Neuronal stem cell (in vitro differentiated cells): ENCODE measurements around the gene SFTA2. TPM values are rescaled to one million over a fixed set of nuclear protein-coding genes. Genes with fewer than 3 reads are reported as not detected.

ENCODE experiments used
- DNase-seq: peaks from one replicate; pipeline ENCODE4 v3.0.0-alpha.2; 2013; ENCODE audit warnings: low spot score
- H2AFZ ChIP-seq: one replicate; pipeline ENCODE4 v1.6.1; 2013; ENCODE audit warnings: mild to moderate bottlenecking, low read length, inconsistent platforms
- H2AK5ac ChIP-seq: 2 replicates; pipeline ENCODE4 v1.6.1; 2013; ENCODE audit warnings: low read depth, mild to moderate bottlenecking, inconsistent platforms, low read length, moderate library complexity, mixed read lengths
- H2BK120ac ChIP-seq: 2 replicates; pipeline ENCODE4 v1.6.1; 2013; ENCODE audit warnings: low read depth, mild to moderate bottlenecking, inconsistent platforms, low read length, moderate library complexity, mixed read lengths
- H2BK12ac ChIP-seq: one replicate; pipeline ENCODE4 v1.6.1; 2013; ENCODE audit warnings: low read length, inconsistent platforms
- H2BK15ac ChIP-seq: 2 replicates; pipeline ENCODE4 v1.6.1; 2013; ENCODE audit warnings: mild to moderate bottlenecking, low read length, inconsistent platforms, mixed read lengths
- H2BK5ac ChIP-seq: one replicate; pipeline ENCODE4 v1.6.1; 2013; ENCODE audit warnings: inconsistent platforms, mild to moderate bottlenecking, low read length, moderate library complexity
- H3K14ac ChIP-seq: one replicate; pipeline ENCODE4 v1.6.1; 2013; ENCODE audit warnings: low read length, inconsistent platforms
- H3K18ac ChIP-seq: 2 replicates; pipeline ENCODE4 v1.6.1; 2013; ENCODE audit warnings: low read length, inconsistent platforms
- H3K23ac ChIP-seq: 2 replicates; pipeline ENCODE4 v1.6.1; 2013; ENCODE audit warnings: low read depth, mild to moderate bottlenecking, mixed read lengths, low read length, inconsistent platforms; ENCODE audit not compliant: poor library complexity
- H3K27ac ChIP-seq: replicated peaks from 3 replicates; pipeline ENCODE4 v1.5.1; 2013; ENCODE audit warnings: low read length, inconsistent platforms
- H3K27me3 ChIP-seq, 3 experiments: 2 replicates each; pipeline ENCODE4 v1.6.1; 2013; ENCODE audit warnings: low read length in 3 of 3, mild to moderate bottlenecking in 2 of 3, inconsistent platforms in 1 of 3, low read depth in 1 of 3, mixed read lengths in 1 of 3, moderate library complexity in 1 of 3; ENCODE audit not compliant: control insufficient read depth in 3 of 3, insufficient read depth in 3 of 3
- H3K36me3 ChIP-seq, 2 donors: replicated peaks in 1 of 2; 2 replicates each; pipeline ENCODE4 v1.6.1; 2013; ENCODE audit warnings: low read length in 2 of 2; ENCODE audit not compliant: control insufficient read depth in 2 of 2, insufficient read depth in 2 of 2
- H3K4ac ChIP-seq: 2 replicates; pipeline ENCODE4 v1.6.1; 2013; ENCODE audit warnings: inconsistent platforms, mild to moderate bottlenecking, low read length, moderate library complexity
- H3K4me1 ChIP-seq, 2 donors: 1 replicate in 1 of 2; 2 replicates in 1 of 2; pipeline ENCODE4 v1.6.1; 2013; ENCODE audit warnings: low read length in 2 of 2, low read depth in 1 of 2; ENCODE audit not compliant: control insufficient read depth in 2 of 2, insufficient read depth in 1 of 2
- H3K4me2 ChIP-seq: one replicate; pipeline ENCODE4 v1.6.1; 2013; ENCODE audit warnings: mild to moderate bottlenecking, low read length, inconsistent platforms; ENCODE audit not compliant: insufficient read depth, poor library complexity, severe bottlenecking
- H3K4me3 ChIP-seq, 2 donors: 2 replicates each; pipeline ENCODE4 v1.5.1; 2013; ENCODE audit warnings: low read length in 2 of 2, mild to moderate bottlenecking in 2 of 2, inconsistent platforms in 1 of 2, moderate library complexity in 1 of 2
- H3K79me1 ChIP-seq: one replicate; pipeline ENCODE4 v1.6.1; 2013; ENCODE audit warnings: low read depth, mild to moderate bottlenecking, inconsistent platforms, low read length, moderate library complexity
- H3K9ac ChIP-seq: one replicate; pipeline ENCODE4 v1.6.1; 2013; ENCODE audit warnings: mild to moderate bottlenecking, low read depth, low read length, inconsistent platforms; ENCODE audit not compliant: poor library complexity
- H3K9me3 ChIP-seq, 2 donors: replicated peaks in 1 of 2; 2 replicates each; pipeline versions ENCODE3 to v1.6.1; 2013; ENCODE audit warnings: low read length in 2 of 2, mild to moderate bottlenecking in 2 of 2, inconsistent platforms in 1 of 2, low read depth in 1 of 2, mixed read lengths in 1 of 2, moderate library complexity in 1 of 2; ENCODE audit not compliant: control insufficient read depth in 2 of 2, insufficient read depth in 1 of 2
- H4K8ac ChIP-seq: one replicate; pipeline ENCODE4 v1.6.1; 2013; ENCODE audit warnings: low read depth, mild to moderate bottlenecking, inconsistent platforms, low read length, moderate library complexity
- H4K91ac ChIP-seq: one replicate; pipeline ENCODE4 v1.6.1; 2013; ENCODE audit warnings: low read length, low read depth, mild to moderate bottlenecking, inconsistent platforms; ENCODE audit not compliant: poor library complexity
- WGBS, 2 donors: extraction: QIAGEN DNeasy Blood & Tissue Kit; methylation state at CpG; one replicate each; pipeline ENCODE4 v1.1.7; 2013; ENCODE audit warnings: missing lambda C conversion rate in 2 of 2, mixed read lengths in 1 of 2; ENCODE audit not compliant: insufficient read length in 2 of 2, insufficient replicate concordance in 1 of 2; ENCODE audit errors: extremely low coverage in 2 of 2; 5-methylcytosine and 5-hydroxymethylcytosine counted together
- polyA plus RNA-seq, 2 experiments: library from polyadenylated mRNA; stranded (reverse); fragments of 200-250 nt; gene quantifications; one replicate each; pipeline ENCODE4 v1.2.3, GENCODE V29; 2013

The SFTA2 gene
- polyA plus RNA-seq (2013, experiment 1 of 2): not detected
- polyA plus RNA-seq (2013, experiment 2 of 2): not detected

DNA sequence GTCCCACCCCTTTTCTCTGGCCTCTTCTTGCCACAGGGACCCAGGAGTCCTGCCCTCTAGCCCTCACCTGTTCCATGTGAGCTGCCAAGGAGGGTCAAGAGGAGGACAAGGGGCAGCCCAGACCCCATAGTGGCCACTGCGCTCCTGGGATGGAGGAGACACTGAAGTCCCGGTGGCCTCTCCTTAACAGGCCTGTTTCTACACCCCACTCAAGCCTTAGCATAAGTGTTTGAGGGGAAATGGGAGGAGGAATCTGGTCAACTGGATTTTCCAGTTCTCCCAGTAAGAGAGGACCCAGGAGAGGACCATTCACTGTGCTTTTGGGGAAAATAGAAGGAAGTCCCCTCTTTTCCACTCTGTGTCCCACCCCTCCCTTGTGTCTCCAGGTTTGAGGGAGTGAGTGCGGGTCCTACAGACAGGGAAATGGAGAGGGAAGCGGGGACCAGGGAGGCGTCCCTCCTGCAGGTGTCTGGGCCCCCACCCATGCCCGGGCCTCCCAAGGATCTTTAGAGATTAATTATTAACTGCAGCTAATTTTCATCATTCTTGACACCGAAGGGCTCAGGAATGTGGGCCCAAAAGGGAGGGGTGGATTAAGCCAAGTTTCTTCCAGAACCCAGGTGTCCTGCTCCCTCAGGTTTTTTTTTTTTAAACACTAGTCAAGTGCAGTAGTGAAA, at the start of gene SFTA2:
SFTA2 (minus strand) TSS at position 202 of the 677 bp plus-strand sequence; CDS start at position 128, 74 bp downstream.
- WGBS, 2 donors: no CpG with 5 or more reads among the region's 7 CpGs
- peak within 1 kb of the TSS; percentile 26 for H3K9ac ChIP-seq
- H2BK5ac ChIP-seq: no peak within 1 kb of the TSS
- no peak within 1 kb of the TSS for H2BK120ac ChIP-seq
- H3K23ac ChIP-seq: no peak within 1 kb of the TSS
- no peak within 1 kb of the TSS for H3K4ac ChIP-seq
- peaks cover 0 to 6% of the 10 kb centered on the region in 2 donors for H3K4me1 ChIP-seq
- H3K4me2 ChIP-seq: no peak within 1 kb of the TSS
- no peak within 1 kb of the TSS for H2BK12ac ChIP-seq
- H3K27ac ChIP-seq: no peak within 1 kb of the TSS
- H3K14ac ChIP-seq: no peak within 1 kb of the TSS
- peaks cover 0 to 27% (median 0%) of the 10 kb centered on the region in 3 experiments for H3K27me3 ChIP-seq
- peaks cover 4 to 13% of the 10 kb centered on the region in 2 donors for H3K9me3 ChIP-seq
- peak within 1 kb of the TSS; percentile 10 for H2BK15ac ChIP-seq
- peaks cover 2 to 8% of the 10 kb centered on the region in 2 donors for H3K36me3 ChIP-seq
- no peaks in the 10 kb centered on the region for H3K79me1 ChIP-seq
- H4K91ac ChIP-seq: no peak within 1 kb of the TSS
- H2AFZ ChIP-seq: peak within 1 kb of the TSS; percentile 15
- no peak within 1 kb of the TSS for H4K8ac ChIP-seq
- H2AK5ac ChIP-seq: peak within 1 kb of the TSS; percentile 24
- no peak within 1 kb of the TSS for H3K18ac ChIP-seq
- no peak within 1 kb of the TSS for H3K4me3 ChIP-seq
- no peak for DNase-seq

DNA sequence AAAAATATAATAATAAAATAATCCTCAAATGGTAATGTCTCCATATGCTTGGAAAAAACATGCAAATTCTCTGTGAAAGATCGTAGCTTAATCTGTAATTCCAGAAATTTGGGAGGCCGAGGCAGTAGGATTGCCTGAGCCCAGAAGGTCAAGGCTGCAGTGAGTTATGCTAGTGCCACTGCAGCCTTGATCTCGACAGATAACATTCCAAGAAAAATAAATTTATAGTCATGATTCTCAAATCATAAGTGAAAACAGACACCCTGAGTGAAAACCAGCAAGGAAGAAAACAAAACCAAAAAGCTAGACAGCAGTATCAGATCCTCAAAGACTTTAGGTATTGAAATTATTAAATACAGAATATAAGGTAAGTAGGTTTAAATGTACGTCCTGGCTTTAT, 47.7 kb upstream of the SFTA2 start:
- Histone ChIP-seq H3K14ac (no peak overlapping the region), H3K18ac (no peak overlapping the region), H3K79me1 (no peaks in the 10 kb centered on the region), H3K4ac (no peak overlapping the region), H3K4me3 (no peak overlapping the region), H3K23ac (no peak overlapping the region), H2BK15ac (no peak overlapping the region), H2AFZ (no peak overlapping the region), H3K27me3 (peaks cover 0 to 4% (median 0%) of the 10 kb centered on the region in 3 experiments), H2BK120ac (no peak overlapping the region), H2BK12ac (no peak overlapping the region), H4K8ac (no peak overlapping the region), H2AK5ac (no peak overlapping the region), H2BK5ac (no peak overlapping the region), H4K91ac (no peak overlapping the region), H3K9ac (no peak overlapping the region), H3K4me1 (peaks cover 0 to 10% of the 10 kb centered on the region in 2 donors), H3K27ac (no peak overlapping the region), H3K9me3 (no peaks in the 10 kb centered on the region), H3K36me3 (no peaks in the 10 kb centered on the region), H3K4me2 (no peak overlapping the region)
- no peak for DNase-seq
- WGBS, 2 donors: no CpG with 5 or more reads among the region's 4 CpGs

DNA sequence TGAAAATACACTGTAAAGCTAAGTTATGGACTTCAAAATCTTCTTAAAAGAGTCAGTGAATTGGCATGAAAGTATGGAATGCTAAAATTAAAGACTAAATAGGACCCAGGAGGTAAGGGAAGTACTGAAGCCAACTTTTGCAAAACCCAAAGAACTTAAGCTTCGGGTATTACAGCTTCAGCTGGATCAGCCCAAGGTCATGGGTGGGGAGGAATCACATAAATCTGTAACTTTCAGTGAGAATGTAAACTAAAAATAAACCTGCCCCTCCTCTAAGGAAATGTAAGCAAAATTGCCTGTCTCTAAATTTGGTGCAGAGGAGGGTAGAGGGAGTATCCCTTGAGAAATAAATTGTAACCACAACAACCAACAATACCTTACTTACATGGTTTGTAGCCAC, 47.2 kb upstream of the SFTA2 start:
- no peak overlapping the region for H2AK5ac ChIP-seq
- no peak overlapping the region for H2BK120ac ChIP-seq
- DNase-seq: no peak
- H3K18ac ChIP-seq: no peak overlapping the region
- H3K4ac ChIP-seq: no peak overlapping the region
- no peak overlapping the region for H2BK5ac ChIP-seq
- no peak overlapping the region for H2AFZ ChIP-seq
- H3K79me1 ChIP-seq: no peaks in the 10 kb centered on the region
- H2BK12ac ChIP-seq: no peak overlapping the region
- no peak overlapping the region for H3K14ac ChIP-seq
- H3K27me3 ChIP-seq: peaks cover 0 to 4% (median 0%) of the 10 kb centered on the region in 3 experiments
- no peaks in the 10 kb centered on the region for H3K36me3 ChIP-seq
- H3K4me2 ChIP-seq: no peak overlapping the region
- H3K9ac ChIP-seq: no peak overlapping the region
- no peak overlapping the region for H3K23ac ChIP-seq
- H3K4me3 ChIP-seq: no peak overlapping the region
- peaks cover 0 to 10% of the 10 kb centered on the region in 2 donors for H3K4me1 ChIP-seq
- no peak overlapping the region for H4K8ac ChIP-seq
- no peak overlapping the region for H4K91ac ChIP-seq
- H3K27ac ChIP-seq: no peak overlapping the region
- H3K9me3 ChIP-seq: no peaks in the 10 kb centered on the region
- no CpG with 5 or more reads among the region's 1 CpG for WGBS, 2 donors
- H2BK15ac ChIP-seq: no peak overlapping the region

DNA sequence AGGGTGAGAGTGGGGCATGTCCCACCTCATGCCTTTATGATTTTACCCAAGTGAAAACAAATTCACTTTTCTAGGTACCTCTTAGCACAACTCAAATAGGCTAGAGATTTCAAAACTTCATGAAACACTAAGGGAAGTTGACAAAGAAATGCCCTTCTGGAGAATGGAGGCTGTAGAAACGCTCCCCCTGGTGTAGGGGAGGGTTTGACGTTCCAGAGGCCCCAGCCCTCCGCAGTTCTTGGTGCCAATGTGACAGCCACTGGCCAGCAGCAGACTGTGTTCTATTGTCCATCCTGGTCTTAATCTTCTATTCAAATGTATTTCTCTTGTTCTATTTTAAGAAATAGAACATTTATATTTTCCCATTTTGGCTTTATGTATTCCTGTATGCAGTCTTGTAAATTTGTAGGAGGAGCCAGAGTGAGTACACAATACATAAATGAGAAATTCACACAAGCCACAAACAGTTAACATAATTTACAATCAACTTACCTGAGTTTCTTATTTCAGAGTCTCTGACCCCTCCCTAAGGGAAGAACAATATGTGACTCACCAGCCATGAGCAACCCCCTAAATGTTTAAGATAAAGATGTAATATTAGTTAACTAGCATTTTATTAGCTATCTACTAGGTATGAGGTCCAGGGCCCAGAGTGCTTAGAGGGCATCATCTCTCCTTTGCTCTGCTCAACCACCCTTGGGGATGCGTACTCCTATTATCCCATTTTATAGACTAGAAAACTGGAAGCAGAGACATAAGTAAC, 42.7 kb upstream of the SFTA2 start:
- H3K4me3 ChIP-seq: no peak overlapping the region
- no peak overlapping the region for H3K23ac ChIP-seq
- no peaks in the 10 kb centered on the region for H3K79me1 ChIP-seq
- no peak overlapping the region for H2BK12ac ChIP-seq
- H3K18ac ChIP-seq: no peak overlapping the region
- DNase-seq: no peak
- no peak overlapping the region for H3K4me2 ChIP-seq
- H2BK120ac ChIP-seq: no peak overlapping the region
- H3K9ac ChIP-seq: no peak overlapping the region
- no peak overlapping the region for H2AK5ac ChIP-seq
- no peak overlapping the region for H4K8ac ChIP-seq
- no peak overlapping the region for H2BK5ac ChIP-seq
- H3K27me3 ChIP-seq: peaks cover 0 to 9% (median 0%) of the 10 kb centered on the region in 3 experiments
- no peak overlapping the region for H2BK15ac ChIP-seq
- no peak overlapping the region for H2AFZ ChIP-seq
- H3K14ac ChIP-seq: no peak overlapping the region
- H3K9me3 ChIP-seq: no peaks in the 10 kb centered on the region
- no peak overlapping the region for H3K27ac ChIP-seq
- no peak overlapping the region for H3K4ac ChIP-seq
- no CpG with 5 or more reads among the region's 4 CpGs for WGBS, 2 donors
- no peaks in the 10 kb centered on the region for H3K36me3 ChIP-seq
- no peak overlapping the region for H4K91ac ChIP-seq
- no peaks in the 10 kb centered on the region for H3K4me1 ChIP-seq
